H1 (cell line): ENCODE results near the gene EMD. TPM values are rescaled to one million over a fixed set of nuclear protein-coding genes. Genes with fewer than 3 reads are reported as not detected.
A peak's percentile ranks its signal among the peaks of the same experiment; 100 is the strongest.

Experiments
- CTCF ChIA-PET: fragments of 300-600 bp; sonication (Branson Sonifier 250); formaldehyde crosslinking; loops from one replicate; lab custom pipeline; 2021; ENCODE audit not compliant: partially characterized antibody; lab: Charles Lee
- POLR2A ChIA-PET: fragments of 300-600 bp; sonication (Branson Sonifier 250); formaldehyde crosslinking; loops from one replicate; lab custom pipeline; 2021; ENCODE audit warnings: inconsistent platforms; ENCODE audit not compliant: partially characterized antibody; lab: Charles Lee
- DNase-seq, 2 experiments: peaks; one replicate each; pipeline versions ENCODE4 v3.0.0 to v3.0.0-alpha.2; 2010 to 2022; ENCODE audit warnings: low spot score in 2 of 2, low read depth in 1 of 2, mixed read lengths in 1 of 2
- FAIRE-seq: peaks from 2 replicates; lab custom pipeline; 2011; peaks lifted over from hg19 to GRCh38; lab: Jason Lieb, UNC
- H2AFZ ChIP-seq: 2 replicates; pipeline ENCODE4 v1.8.1; 2012; ENCODE audit warnings: low read length, inconsistent platforms
- H2AK5ac ChIP-seq: 2 replicates; pipeline ENCODE4 v1.6.1; 2013; ENCODE audit warnings: low read depth, low read length
- H2BK120ac ChIP-seq: replicated peaks from 2 replicates; pipeline ENCODE3; 2013; ENCODE audit warnings: low read depth, low read length, inconsistent platforms
- H2BK12ac ChIP-seq: 2 replicates; pipeline ENCODE4 v1.6.1; 2013; ENCODE audit warnings: low read depth, low read length
- H2BK15ac ChIP-seq: 2 replicates; pipeline ENCODE4 v1.6.1; 2013; ENCODE audit warnings: low read length
- H2BK20ac ChIP-seq: 2 replicates; pipeline ENCODE4 v1.6.1; 2013; ENCODE audit warnings: low read length
- H2BK5ac ChIP-seq: 2 replicates; pipeline ENCODE4 v1.6.1; 2013; ENCODE audit warnings: low read depth, low read length
- H3K14ac ChIP-seq: 2 replicates; pipeline ENCODE4 v1.6.1; 2013; ENCODE audit warnings: inconsistent platforms; ENCODE audit not compliant: insufficient read length
- H3K18ac ChIP-seq: 2 replicates; pipeline ENCODE4 v1.6.1; 2013; ENCODE audit warnings: low read length; ENCODE audit errors: extremely low read depth
- H3K23ac ChIP-seq: 2 replicates; pipeline ENCODE4 v1.6.1; 2013; ENCODE audit warnings: inconsistent platforms; ENCODE audit not compliant: insufficient read length
- H3K23me2 ChIP-seq: 2 replicates; pipeline ENCODE4 v1.6.1; 2013; ENCODE audit warnings: low read depth, low read length
- H3K27ac ChIP-seq: 2 replicates; pipeline ENCODE4 v1.6.1; 2011; ENCODE audit warnings: low read depth, low read length, inconsistent platforms
- H3K27me3 ChIP-seq, 4 experiments: replicated peaks in 1 of 4; 1 replicate in 1 of 4; 2 replicates in 3 of 4; pipeline versions ENCODE4 v1.6.1 to v1.8.1; 2011 to 2013; ENCODE audit warnings: low read length in 3 of 4, mild to moderate bottlenecking in 3 of 4, inconsistent platforms in 2 of 4, mixed read lengths in 2 of 4, moderate library complexity in 1 of 4; ENCODE audit not compliant: control insufficient read depth in 3 of 4, insufficient read depth in 3 of 4; ENCODE audit errors: extremely low read depth in 1 of 4
- H3K36me3 ChIP-seq, 4 experiments: 2 replicates each; pipeline versions ENCODE4 v1.6.1 to v1.8.1; 2011 to 2013; ENCODE audit warnings: mild to moderate bottlenecking in 4 of 4, low read length in 3 of 4, moderate library complexity in 2 of 4, control low read depth in 1 of 4, inconsistent platforms in 1 of 4; ENCODE audit not compliant: insufficient read depth in 4 of 4, control insufficient read depth in 2 of 4
- H3K4ac ChIP-seq: replicated peaks from 2 replicates; pipeline ENCODE3; 2013; ENCODE audit warnings: low read length, low read depth, mixed read lengths, inconsistent platforms; ENCODE audit not compliant: insufficient read length
- H3K4me1 ChIP-seq, 4 experiments: replicated peaks in 1 of 4; 1 replicate in 1 of 4; 2 replicates in 3 of 4; pipeline versions ENCODE4 v1.6.1 to v1.8.1; 2011 to 2013; ENCODE audit warnings: low read length in 3 of 4, inconsistent platforms in 2 of 4, mixed read lengths in 1 of 4; ENCODE audit not compliant: insufficient read depth in 4 of 4, control insufficient read depth in 3 of 4
- H3K4me2 ChIP-seq, 2 experiments: 2 replicates each; pipeline versions ENCODE4 v1.6.1 to v1.8.1; 2011 to 2013; ENCODE audit warnings: low read depth in 2 of 2, low read length in 2 of 2, control low read depth in 1 of 2, inconsistent platforms in 1 of 2, mild to moderate bottlenecking in 1 of 2; ENCODE audit not compliant: insufficient read depth in 1 of 2
- H3K4me3 ChIP-seq, 4 experiments: fragments of 200-600, 300-600 bp in 1 of 4; sonication (generic), shearing (Covaris generic), sonication (Bioruptor Twin) in 1 of 4; 2 replicates each; pipeline versions ENCODE4 v1.5.1 to v1.8.1; 2011 to 2016; ENCODE audit warnings: low read length in 4 of 4, low read depth in 3 of 4, control low read depth in 2 of 4, inconsistent platforms in 2 of 4, mild to moderate bottlenecking in 2 of 4, mixed read lengths in 1 of 4, moderate library complexity in 1 of 4; ENCODE audit not compliant: insufficient read depth in 2 of 4; ENCODE audit errors: extremely low read depth in 1 of 4
- H3K56ac ChIP-seq: replicated peaks from 2 replicates; pipeline ENCODE3; 2013; ENCODE audit warnings: low read depth, mild to moderate bottlenecking, mixed read lengths, low read length, inconsistent platforms; ENCODE audit not compliant: insufficient read length
- H3K79me1 ChIP-seq: 2 replicates; pipeline ENCODE4 v1.6.1; 2013; ENCODE audit warnings: low read depth, low read length, control low read depth
- H3K79me2 ChIP-seq, 2 experiments: 2 replicates each; pipeline versions ENCODE4 v1.6.1 to v1.8.1; 2012 to 2013; ENCODE audit warnings: low read length in 2 of 2, mild to moderate bottlenecking in 2 of 2, inconsistent platforms in 1 of 2; ENCODE audit not compliant: insufficient read depth in 2 of 2, control insufficient read depth in 1 of 2
- H3K9ac ChIP-seq, 4 experiments: replicated peaks in 1 of 4; 1 replicate in 1 of 4; 2 replicates in 3 of 4; pipeline versions ENCODE4 v1.6.1 to v1.8.1; 2011 to 2013; ENCODE audit warnings: low read depth in 3 of 4, low read length in 3 of 4, control low read depth in 2 of 4, mild to moderate bottlenecking in 2 of 4, moderate library complexity in 2 of 4, inconsistent platforms in 1 of 4; ENCODE audit errors: extremely low read depth in 1 of 4
- H3K9me3 ChIP-seq, 2 experiments: 2 replicates each; pipeline versions ENCODE4 v1.6.1 to v1.8.1; 2012 to 2013; ENCODE audit warnings: mild to moderate bottlenecking in 2 of 2, moderate library complexity in 2 of 2, control low read depth in 1 of 2, inconsistent platforms in 1 of 2, low read depth in 1 of 2, low read length in 1 of 2, mixed read lengths in 1 of 2; ENCODE audit not compliant: insufficient read depth in 2 of 2
- H4K20me1 ChIP-seq, 2 experiments: replicated peaks in 1 of 2; 2 replicates each; pipeline versions ENCODE3 to v1.8.1; 2011 to 2013; ENCODE audit warnings: inconsistent platforms in 2 of 2, low read length in 2 of 2, mild to moderate bottlenecking in 1 of 2; ENCODE audit not compliant: insufficient read depth in 2 of 2, control insufficient read depth in 1 of 2
- H4K5ac ChIP-seq: 2 replicates; pipeline ENCODE4 v1.6.1; 2013; ENCODE audit warnings: low read length, low read depth, mixed read lengths, inconsistent platforms; ENCODE audit not compliant: insufficient read length
- H4K8ac ChIP-seq: 2 replicates; pipeline ENCODE4 v1.8.0; 2013; ENCODE audit warnings: mild to moderate bottlenecking, moderate library complexity, low read length, inconsistent platforms; ENCODE audit not compliant: insufficient read depth; ENCODE audit errors: extremely low read depth
- H4K91ac ChIP-seq: replicated peaks from 2 replicates; pipeline ENCODE3; 2013; ENCODE audit warnings: low read length, mixed read lengths, inconsistent platforms; ENCODE audit not compliant: insufficient read length
- CBX5 ChIP-seq: fragments of 300-800, 300-1000 bp; sonication (generic); IDR thresholded peaks from 2 replicates; pipeline ENCODE4 v1.7.1; 2016; ENCODE audit warnings: antibody characterized with exemption, low read length, low read depth
- CREB1 ChIP-seq: IDR thresholded peaks from 2 replicates; pipeline ENCODE4 v1.6.1; 2012; ENCODE audit warnings: inconsistent platforms
- NRF1 ChIP-seq: IDR thresholded peaks from 2 replicates; pipeline ENCODE4 v1.6.1; 2011; ENCODE audit warnings: mild to moderate bottlenecking, low read depth, low read length, improper control_type of control experiment
- POLR2A ChIP-seq, 2 experiments: IDR thresholded peaks; 1 replicate in 1 of 2; 2 replicates in 1 of 2; pipeline ENCODE4 v1.6.1; 2011; ENCODE audit warnings: low read depth in 2 of 2, low read length in 2 of 2, mild to moderate bottlenecking in 2 of 2; ENCODE audit errors: control extremely low read depth in 1 of 2
- RBBP5 ChIP-seq: IDR thresholded peaks from 2 replicates; pipeline ENCODE4 v1.7.1; 2012; ENCODE audit warnings: low read depth, mild to moderate bottlenecking, inconsistent platforms, low read length, moderate library complexity, borderline replicate concordance
- SIRT6 ChIP-seq: IDR thresholded peaks from one replicate; pipeline ENCODE4 v1.7.1; 2012; ENCODE audit warnings: low read length, inconsistent platforms
- WGBS, 2 experiments: shearing (Covaris generic) in 1 of 2; methylation state at CpG; one replicate each; pipeline versions ENCODE4 v1.1.6 to v1.1.7; 2013 to 2015; ENCODE audit warnings: low lambda C conversion rate in 2 of 2, mixed read lengths in 2 of 2, inconsistent platforms in 1 of 2, low coverage in 1 of 2, missing lambda C conversion rate in 1 of 2; ENCODE audit not compliant: insufficient replicate concordance in 2 of 2, insufficient coverage in 1 of 2, insufficient read length in 1 of 2; ENCODE audit errors: extremely low coverage in 1 of 2, missing lambda C conversion rate in 1 of 2; 5-methylcytosine and 5-hydroxymethylcytosine counted together
- polyA plus RNA-seq, 7 experiments: library from polyadenylated mRNA; depleted of rRNA in 3 of 7; stranded (reverse) in 5 of 7; unstranded in 2 of 7; fragments of >200 nt in 5 of 7; fragments of 200-250 nt in 2 of 7; gene quantifications; 1 replicate in 5 of 7; 2 replicates in 1 of 7; 4 replicates in 1 of 7; pipeline versions ENCODE4 v1.2.1 to v1.2.3, GENCODE V29; 2011 to 2013; ENCODE audit warnings: missing spikeins in 2 of 7, mixed read lengths in 2 of 7
- total RNA-seq: library from RNA; stranded (reverse); fragmentation: NEBNext Ultra II Directional; extraction: Animal tissue kit (Norgen Biotek cat#: 25700); gene quantifications from 2 replicates; pipeline ENCODE4 v1.2.1, GENCODE V29; 2021
- TF ChIP-seq, protein P1 (sequence below): IDR thresholded peaks from 2 replicates; pipeline ENCODE4 v1.6.1; 2011; ENCODE audit warnings: low read length, improper control_type of control experiment
- TF ChIP-seq, protein P2 (sequence below), 3 experiments: IDR thresholded peaks; 1 replicate in 2 of 3; 2 replicates in 1 of 3; pipeline versions ENCODE4 v1.5.1 to v1.6.1; 2011; ENCODE audit warnings: low read length in 3 of 3, mild to moderate bottlenecking in 3 of 3, inconsistent platforms in 2 of 3, low read depth in 1 of 3, moderate library complexity in 1 of 3; ENCODE audit not compliant: insufficient read depth in 1 of 3; ENCODE audit errors: control extremely low read depth in 1 of 3

The EMD gene
- total and polyA plus RNA-seq, 2 of the 8 experiments (the other 6 are each of a cell fraction or from before 2014, with no cell fraction given): 45.5 to 109 TPM

DNA sequence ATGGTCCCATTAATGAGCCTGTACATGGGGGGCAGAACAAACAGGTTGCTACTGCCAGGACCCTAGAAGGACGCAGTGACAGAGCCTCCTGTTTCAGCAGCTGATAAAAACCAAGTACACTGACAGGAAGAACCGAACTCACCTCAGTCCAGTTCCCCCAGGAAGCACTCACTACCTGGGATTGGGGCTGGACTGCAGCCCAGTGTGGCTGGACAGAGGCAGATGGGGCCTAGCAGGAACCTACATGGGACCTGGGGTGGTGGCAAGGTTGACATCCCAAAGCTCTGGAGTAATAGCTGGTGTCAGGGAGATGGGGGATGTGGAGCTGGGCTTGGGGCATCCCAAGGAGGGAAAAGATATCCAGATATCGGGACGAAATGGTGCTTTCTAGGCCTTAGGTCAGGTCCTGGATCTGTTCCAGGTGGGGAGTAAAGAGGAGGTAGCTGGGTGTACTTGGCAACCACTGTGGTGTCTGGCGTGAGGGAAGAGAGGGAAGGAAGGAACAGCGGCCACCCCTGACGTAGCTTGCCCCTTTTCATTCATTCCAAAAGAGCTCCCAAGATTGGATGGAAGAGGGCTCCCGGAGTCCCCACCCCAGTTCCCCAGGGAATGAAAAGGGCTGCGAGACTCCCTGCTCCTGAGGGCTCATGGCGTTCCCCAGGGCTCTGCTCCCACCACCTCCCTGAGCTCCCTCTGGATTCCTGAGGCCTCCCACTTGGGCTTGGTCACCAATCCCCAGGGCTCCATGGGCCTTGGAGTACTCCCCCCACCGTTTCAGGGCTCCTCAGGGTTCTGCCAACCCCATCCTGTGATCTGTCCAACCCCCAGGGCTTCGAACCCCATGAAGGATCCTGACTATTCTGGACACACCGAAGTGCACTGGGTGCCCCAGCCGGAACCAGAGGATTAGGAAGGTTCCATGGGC, 4.5 kb downstream of the EMD start:
- Histone ChIP-seq H3K79me2 (peaks cover 0 to 13% of the 10 kb centered on the region in 2 experiments; a peak in 2 of 4 replicates), H3K27me3 (no peaks in the 10 kb centered on the region), H4K8ac (no peak overlapping the region), H3K36me3 (peaks cover 0 to 26% (median 0%) of the 10 kb centered on the region in 4 experiments; a peak in 2 of 8 replicates), H2AFZ (no peak overlapping the region), H2AK5ac (peak overlapping the region; percentile 65; the same call in 1 of the 2 replicates), H2BK15ac (no peak overlapping the region), H3K4ac (no peak overlapping the region), H3K23ac (no peak overlapping the region), H3K14ac (no peak overlapping the region), H2BK12ac (no peak overlapping the region), H4K20me1 (peaks cover 0 to 2% of the 10 kb centered on the region in 2 experiments), H3K56ac (no peak overlapping the region), H2BK20ac (no peak overlapping the region), H2BK120ac (no peak overlapping the region), H2BK5ac (no peak overlapping the region), H3K4me2 (no peak overlapping the region), H4K5ac (no peak overlapping the region), H3K4me3 (no peak overlapping the region), H4K91ac (no peak overlapping the region), H3K9ac (no peak overlapping the region), H3K27ac (no peak overlapping the region), H3K79me1 (no peaks in the 10 kb centered on the region), H3K23me2 (peaks cover 4% of the 10 kb centered on the region; the same call in 1 of the 2 replicates), H3K9me3 (no peaks in the 10 kb centered on the region), H3K4me1 (peaks cover 0 to 19% (median 9%) of the 10 kb centered on the region in 4 experiments; a peak in 6 of 7 replicates), H3K18ac (no peak overlapping the region)
- 98% methylated on average over 9 of the region's 14 CpGs; no CpG with 5 or more reads in 1 of the 2 experiments for WGBS, 2 experiments
- FAIRE-seq (no peak), DNase-seq (no peak)
- CTCF ChIA-PET: interaction anchor here (0.7 to 3.9 kb wide), 7 partner anchors 8 to 144 kb away, joined by 3 to 29 read pairs (median 4); partner anchors contain the start of gene FLNA
- POLR2A ChIA-PET: interaction anchor here (1.0 to 6.5 kb wide), 6 partner anchors 8 to 35 kb away, joined by 4 to 107 read pairs (median 26); partner anchors contain the start of genes FLNA, RPL10 and TAFAZZIN
- TF ChIP-seq CBX5: no peak
- TF ChIP-seq, protein P1, sequence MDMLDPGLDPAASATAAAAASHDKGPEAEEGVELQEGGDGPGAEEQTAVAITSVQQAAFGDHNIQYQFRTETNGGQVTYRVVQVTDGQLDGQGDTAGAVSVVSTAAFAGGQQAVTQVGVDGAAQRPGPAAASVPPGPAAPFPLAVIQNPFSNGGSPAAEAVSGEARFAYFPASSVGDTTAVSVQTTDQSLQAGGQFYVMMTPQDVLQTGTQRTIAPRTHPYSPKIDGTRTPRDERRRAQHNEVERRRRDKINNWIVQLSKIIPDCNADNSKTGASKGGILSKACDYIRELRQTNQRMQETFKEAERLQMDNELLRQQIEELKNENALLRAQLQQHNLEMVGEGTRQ: no peak
- no peak for TF ChIP-seq RBBP5
- TF ChIP-seq CREB1: no peak
- TF ChIP-seq, protein P2, sequence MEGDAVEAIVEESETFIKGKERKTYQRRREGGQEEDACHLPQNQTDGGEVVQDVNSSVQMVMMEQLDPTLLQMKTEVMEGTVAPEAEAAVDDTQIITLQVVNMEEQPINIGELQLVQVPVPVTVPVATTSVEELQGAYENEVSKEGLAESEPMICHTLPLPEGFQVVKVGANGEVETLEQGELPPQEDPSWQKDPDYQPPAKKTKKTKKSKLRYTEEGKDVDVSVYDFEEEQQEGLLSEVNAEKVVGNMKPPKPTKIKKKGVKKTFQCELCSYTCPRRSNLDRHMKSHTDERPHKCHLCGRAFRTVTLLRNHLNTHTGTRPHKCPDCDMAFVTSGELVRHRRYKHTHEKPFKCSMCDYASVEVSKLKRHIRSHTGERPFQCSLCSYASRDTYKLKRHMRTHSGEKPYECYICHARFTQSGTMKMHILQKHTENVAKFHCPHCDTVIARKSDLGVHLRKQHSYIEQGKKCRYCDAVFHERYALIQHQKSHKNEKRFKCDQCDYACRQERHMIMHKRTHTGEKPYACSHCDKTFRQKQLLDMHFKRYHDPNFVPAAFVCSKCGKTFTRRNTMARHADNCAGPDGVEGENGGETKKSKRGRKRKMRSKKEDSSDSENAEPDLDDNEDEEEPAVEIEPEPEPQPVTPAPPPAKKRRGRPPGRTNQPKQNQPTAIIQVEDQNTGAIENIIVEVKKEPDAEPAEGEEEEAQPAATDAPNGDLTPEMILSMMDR (IDR thresholded peaks at IDR 0.05; ENCODE audit: control extremely low read depth in 1 of 3, insufficient read depth in 1 of 3, low read depth in 1 of 3, low read length in 3 of 3): no peak
- no peak for TF ChIP-seq SIRT6
- TF ChIP-seq NRF1: no peak
- peak in 1 of 2 experiments; percentile 41; a peak in 1 of 3 replicates for TF ChIP-seq POLR2A (IDR thresholded peaks at IDR 0.05; ENCODE audit: control extremely low read depth in 1 of 2, low read depth in 2 of 2, low read length in 2 of 2)
